ENCODE data around the gene AMELX.

- no peak for TF ChIP-seq POLR2A (IDR thresholded peaks at IDR 0.05)
- TF ChIP-seq CTCF (IDR thresholded peaks at IDR 0.05): no peak
Measured at GRCh38 chrX:11264925-11265324, 28.3 kb upstream of the AMELX start.
